WTC11 (cell line): Measurements from ENCODE around the gene BAZ2A. TPM values are rescaled to one million over a fixed set of nuclear protein-coding genes. Genes with fewer than 3 reads are reported as not detected.

Source experiments
- ATAC-seq: fragments of 200-7000 bp; cut with Tn5 transposase; 2 replicates; pipeline ENCODE4 v1.10.0; 2021; ENCODE audit warnings: mild to moderate bottlenecking, moderate library complexity
- CTCF ChIA-PET: fragments of 300-600 bp; sonication (Branson Sonifier 250); formaldehyde crosslinking; loops from one replicate; lab custom pipeline; 2021; ENCODE audit warnings: antibody characterized with exemption; lab: Charles Lee
- POLR2A ChIA-PET: fragments of 350-600 bp; sonication (Branson Sonifier 250); formaldehyde crosslinking; loops from one replicate; lab custom pipeline; 2021; ENCODE audit warnings: antibody characterized with exemption; lab: Charles Lee
- DNase-seq: peaks from one replicate; pipeline ENCODE4 v3.0.0; 2021; ENCODE audit warnings: low spot score
- H3K27ac Mint-ChIP-seq: 2 replicates; pipeline ENCODE4 v1.8.0; 2021; ENCODE audit warnings: mixed read lengths
- H3K27me3 Mint-ChIP-seq: 2 replicates; pipeline ENCODE4 v1.8.0; 2021; ENCODE audit warnings: low read depth, mild to moderate bottlenecking, moderate library complexity, mixed read lengths
- H3K36me3 Mint-ChIP-seq: 2 replicates; pipeline ENCODE4 v1.8.0; 2021; ENCODE audit warnings: mixed read lengths
- H3K4me1 Mint-ChIP-seq: 2 replicates; pipeline ENCODE4 v1.8.0; 2022; ENCODE audit warnings: mixed read lengths
- H3K4me3 Mint-ChIP-seq: 2 replicates; pipeline ENCODE4 v1.8.0; 2021; ENCODE audit warnings: mild to moderate bottlenecking, moderate library complexity, mixed read lengths
- H3K9me3 Mint-ChIP-seq: 2 replicates; pipeline ENCODE4 v1.8.0; 2021; ENCODE audit warnings: mixed read lengths
- CREM ChIP-seq: sonication (generic); formaldehyde crosslinking; IDR thresholded peaks from 2 replicates; pipeline ENCODE4 v1.8.1; 2022; ENCODE audit warnings: mild to moderate bottlenecking, missing genetic modification reagents, moderate library complexity
- ETV6 ChIP-seq: sonication (generic); formaldehyde crosslinking; IDR thresholded peaks from 2 replicates; pipeline ENCODE4 v1.8.1; 2022; ENCODE audit warnings: mild to moderate bottlenecking, missing genetic modification reagents
- FOXK1 ChIP-seq: sonication (generic); formaldehyde crosslinking; IDR thresholded peaks from 2 replicates; pipeline ENCODE4 v1.8.0; 2022; ENCODE audit warnings: mild to moderate bottlenecking, moderate library complexity, missing genetic modification reagents
- GABPB1 ChIP-seq: sonication (generic); formaldehyde crosslinking; IDR thresholded peaks from 2 replicates; pipeline ENCODE4 v1.8.1; 2023; ENCODE audit warnings: mild to moderate bottlenecking, missing genetic modification reagents
- KAT7 ChIP-seq: sonication (generic); formaldehyde crosslinking; IDR thresholded peaks from 2 replicates; pipeline ENCODE4 v1.8.1; 2023; ENCODE audit warnings: missing genetic modification reagents, mild to moderate bottlenecking, borderline replicate concordance
- MYBL2 ChIP-seq: sonication (generic); formaldehyde crosslinking; IDR thresholded peaks from 2 replicates; pipeline ENCODE4 v1.8.1; 2023; ENCODE audit warnings: mild to moderate bottlenecking, moderate library complexity, missing genetic modification reagents
- PRDM15 ChIP-seq: sonication (generic); formaldehyde crosslinking; IDR thresholded peaks from 2 replicates; pipeline ENCODE4 v1.8.0; 2022; ENCODE audit warnings: missing genetic modification reagents
- SOX15 ChIP-seq: fragments of 250-450 bp; sonication (Bioruptor Pico); IDR thresholded peaks from 2 replicates; pipeline ENCODE4 v1.9.0; 2021; ENCODE audit warnings: mild to moderate bottlenecking
- SP1 ChIP-seq: sonication (generic); formaldehyde crosslinking; conservative IDR thresholded peaks from 2 replicates; pipeline ENCODE4 v1.8.1; 2022; ENCODE audit warnings: missing genetic modification reagents
- USF1 ChIP-seq: sonication (generic); formaldehyde crosslinking; IDR thresholded peaks from 2 replicates; pipeline ENCODE4 v1.8.0; 2022; ENCODE audit warnings: mild to moderate bottlenecking, missing genetic modification reagents
- total RNA-seq: library from RNA; stranded (reverse); gene quantifications from 3 replicates; pipeline ENCODE4 v1.2.3, GENCODE V29; 2021
- TF ChIP-seq, protein P1 (sequence below): sonication (generic); formaldehyde crosslinking; IDR thresholded peaks from 2 replicates; pipeline ENCODE4 v1.8.0; 2023; ENCODE audit warnings: mild to moderate bottlenecking, missing genetic modification reagents
- TF ChIP-seq, protein P2 (sequence below): fragments of 200-600 bp; IDR thresholded peaks from 2 replicates; pipeline ENCODE4 v1.8.0; 2022; ENCODE audit warnings: antibody characterized with exemption
- TF ChIP-seq, protein P3 (sequence below): sonication (generic); formaldehyde crosslinking; IDR thresholded peaks from 2 replicates; pipeline ENCODE4 v1.8.1; 2022; ENCODE audit warnings: missing genetic modification reagents, borderline replicate concordance
- TF ChIP-seq, protein P4 (sequence below): sonication (generic); formaldehyde crosslinking; IDR thresholded peaks from 2 replicates; pipeline ENCODE4 v1.8.1; 2022; ENCODE audit warnings: mild to moderate bottlenecking, moderate library complexity, missing genetic modification reagents
- TF ChIP-seq, protein P5 (sequence below): sonication (generic); formaldehyde crosslinking; IDR thresholded peaks from 2 replicates; pipeline ENCODE4 v1.8.0; 2023; ENCODE audit warnings: missing genetic modification reagents, mild to moderate bottlenecking, borderline replicate concordance

Gene BAZ2A
- total RNA-seq, 1 experiment from 2014 or later = 114 TPM

DNA sequence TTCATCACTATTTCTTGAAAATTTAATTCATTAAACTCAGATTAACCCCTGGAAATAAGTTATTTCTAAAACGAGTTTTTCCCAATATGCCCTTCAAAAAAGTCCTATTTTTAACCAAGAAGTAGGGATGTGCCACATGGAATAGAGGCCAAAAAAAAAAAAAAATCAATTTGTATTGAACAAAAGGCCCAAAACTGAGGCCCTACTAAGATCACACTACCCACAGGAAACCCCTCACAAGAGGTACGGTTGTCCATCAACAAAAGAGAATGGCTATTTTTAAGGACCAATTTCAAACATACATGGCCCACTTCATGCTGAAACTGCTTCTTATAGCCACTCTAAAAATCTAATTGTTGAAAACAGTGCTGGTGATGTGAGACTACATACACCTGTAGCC, 7.5 kb upstream of the BAZ2A start:
- no peak for DNase-seq
- Mint-ChIP-seq H3K4me1 (peaks cover 36% of the 10 kb centered on the region), H3K9me3 (no peaks in the 10 kb centered on the region), H3K36me3 (peaks cover 44% of the 10 kb centered on the region), H3K27me3 (no peaks in the 10 kb centered on the region), H3K4me3 (no peak overlapping the region), H3K27ac (peak overlapping the region; percentile 99)
- no peak for ATAC-seq
- TF ChIP-seq, protein P1, sequence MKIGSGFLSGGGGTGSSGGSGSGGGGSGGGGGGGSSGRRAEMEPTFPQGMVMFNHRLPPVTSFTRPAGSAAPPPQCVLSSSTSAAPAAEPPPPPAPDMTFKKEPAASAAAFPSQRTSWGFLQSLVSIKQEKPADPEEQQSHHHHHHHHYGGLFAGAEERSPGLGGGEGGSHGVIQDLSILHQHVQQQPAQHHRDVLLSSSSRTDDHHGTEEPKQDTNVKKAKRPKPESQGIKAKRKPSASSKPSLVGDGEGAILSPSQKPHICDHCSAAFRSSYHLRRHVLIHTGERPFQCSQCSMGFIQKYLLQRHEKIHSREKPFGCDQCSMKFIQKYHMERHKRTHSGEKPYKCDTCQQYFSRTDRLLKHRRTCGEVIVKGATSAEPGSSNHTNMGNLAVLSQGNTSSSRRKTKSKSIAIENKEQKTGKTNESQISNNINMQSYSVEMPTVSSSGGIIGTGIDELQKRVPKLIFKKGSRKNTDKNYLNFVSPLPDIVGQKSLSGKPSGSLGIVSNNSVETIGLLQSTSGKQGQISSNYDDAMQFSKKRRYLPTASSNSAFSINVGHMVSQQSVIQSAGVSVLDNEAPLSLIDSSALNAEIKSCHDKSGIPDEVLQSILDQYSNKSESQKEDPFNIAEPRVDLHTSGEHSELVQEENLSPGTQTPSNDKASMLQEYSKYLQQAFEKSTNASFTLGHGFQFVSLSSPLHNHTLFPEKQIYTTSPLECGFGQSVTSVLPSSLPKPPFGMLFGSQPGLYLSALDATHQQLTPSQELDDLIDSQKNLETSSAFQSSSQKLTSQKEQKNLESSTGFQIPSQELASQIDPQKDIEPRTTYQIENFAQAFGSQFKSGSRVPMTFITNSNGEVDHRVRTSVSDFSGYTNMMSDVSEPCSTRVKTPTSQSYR (CRISPR knock-in tag) = no peak
- no peak for TF ChIP-seq ETV6 (CRISPR knock-in tag)
- ChIA-PET POLR2A (interaction anchor here (1.0 kb wide), 1 partner anchor 8 kb away, joined by 3 read pairs; no protein-coding TSS in a partner anchor), CTCF (interaction anchor here (5.3 kb wide), 1 partner anchor 15 kb away, joined by 84 read pairs; no protein-coding TSS in a partner anchor)

GRCh38 chr12:56636675-56637540, 6.8 kb upstream of the BAZ2A start:
- Mint-ChIP-seq H3K4me1 (peaks cover 42% of the 10 kb centered on the region), H3K27ac (peak overlapping the region; percentile 99), H3K9me3 (no peaks in the 10 kb centered on the region), H3K4me3 (peak overlapping the region; percentile 97), H3K27me3 (no peaks in the 10 kb centered on the region), H3K36me3 (peaks cover 37% of the 10 kb centered on the region)
- ATAC-seq (peak; percentile 70), DNase-seq (peak; percentile 99)
- ChIA-PET CTCF (interaction anchor here (0.6 to 5.3 kb wide), 84 partner anchors 9 to 822 kb away, joined by 3 to 84 read pairs (median 4); partner anchors contain the start of genes ATP5F1B, CNPY2, DNAJC14 and ESYT1), POLR2A (interaction anchor here (0.5 to 1.3 kb wide), 19 partner anchors 9 to 509 kb away, joined by 3 to 14 read pairs (median 3); partner anchors contain the start of genes ATP5F1B, ESYT1, GLS2 and LRP1)
- TF ChIP-seq ETV6 (CRISPR knock-in tag) = 0 out of 2 replicates have a peak, but pooled peaks have one; percentile 32
- peak; percentile 83 for TF ChIP-seq CREM
- TF ChIP-seq, protein P2, sequence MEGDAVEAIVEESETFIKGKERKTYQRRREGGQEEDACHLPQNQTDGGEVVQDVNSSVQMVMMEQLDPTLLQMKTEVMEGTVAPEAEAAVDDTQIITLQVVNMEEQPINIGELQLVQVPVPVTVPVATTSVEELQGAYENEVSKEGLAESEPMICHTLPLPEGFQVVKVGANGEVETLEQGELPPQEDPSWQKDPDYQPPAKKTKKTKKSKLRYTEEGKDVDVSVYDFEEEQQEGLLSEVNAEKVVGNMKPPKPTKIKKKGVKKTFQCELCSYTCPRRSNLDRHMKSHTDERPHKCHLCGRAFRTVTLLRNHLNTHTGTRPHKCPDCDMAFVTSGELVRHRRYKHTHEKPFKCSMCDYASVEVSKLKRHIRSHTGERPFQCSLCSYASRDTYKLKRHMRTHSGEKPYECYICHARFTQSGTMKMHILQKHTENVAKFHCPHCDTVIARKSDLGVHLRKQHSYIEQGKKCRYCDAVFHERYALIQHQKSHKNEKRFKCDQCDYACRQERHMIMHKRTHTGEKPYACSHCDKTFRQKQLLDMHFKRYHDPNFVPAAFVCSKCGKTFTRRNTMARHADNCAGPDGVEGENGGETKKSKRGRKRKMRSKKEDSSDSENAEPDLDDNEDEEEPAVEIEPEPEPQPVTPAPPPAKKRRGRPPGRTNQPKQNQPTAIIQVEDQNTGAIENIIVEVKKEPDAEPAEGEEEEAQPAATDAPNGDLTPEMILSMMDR = peak; percentile 41; the same call in 1 of the 2 replicates
- TF ChIP-seq USF1 (CRISPR knock-in tag) = no peak
- no peak for TF ChIP-seq SOX15 (CRISPR knock-in tag)
- TF ChIP-seq, protein P3, sequence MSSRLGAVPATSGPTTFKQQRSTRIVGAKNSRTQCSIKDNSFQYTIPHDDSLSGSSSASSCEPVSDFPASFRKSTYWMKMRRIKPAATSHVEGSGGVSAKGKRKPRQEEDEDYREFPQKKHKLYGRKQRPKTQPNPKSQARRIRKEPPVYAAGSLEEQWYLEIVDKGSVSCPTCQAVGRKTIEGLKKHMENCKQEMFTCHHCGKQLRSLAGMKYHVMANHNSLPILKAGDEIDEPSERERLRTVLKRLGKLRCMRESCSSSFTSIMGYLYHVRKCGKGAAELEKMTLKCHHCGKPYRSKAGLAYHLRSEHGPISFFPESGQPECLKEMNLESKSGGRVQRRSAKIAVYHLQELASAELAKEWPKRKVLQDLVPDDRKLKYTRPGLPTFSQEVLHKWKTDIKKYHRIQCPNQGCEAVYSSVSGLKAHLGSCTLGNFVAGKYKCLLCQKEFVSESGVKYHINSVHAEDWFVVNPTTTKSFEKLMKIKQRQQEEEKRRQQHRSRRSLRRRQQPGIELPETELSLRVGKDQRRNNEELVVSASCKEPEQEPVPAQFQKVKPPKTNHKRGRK (CRISPR knock-in tag) = no peak
- peak; percentile 76 for TF ChIP-seq SP1
- no peak for TF ChIP-seq GABPB1
- no peak for TF ChIP-seq MYBL2 (CRISPR knock-in tag)
- TF ChIP-seq, protein P4, sequence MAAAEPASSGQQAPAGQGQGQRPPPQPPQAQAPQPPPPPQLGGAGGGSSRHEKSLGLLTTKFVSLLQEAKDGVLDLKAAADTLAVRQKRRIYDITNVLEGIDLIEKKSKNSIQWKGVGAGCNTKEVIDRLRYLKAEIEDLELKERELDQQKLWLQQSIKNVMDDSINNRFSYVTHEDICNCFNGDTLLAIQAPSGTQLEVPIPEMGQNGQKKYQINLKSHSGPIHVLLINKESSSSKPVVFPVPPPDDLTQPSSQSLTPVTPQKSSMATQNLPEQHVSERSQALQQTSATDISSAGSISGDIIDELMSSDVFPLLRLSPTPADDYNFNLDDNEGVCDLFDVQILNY (CRISPR knock-in tag) = no peak; the same call in 1 of the 2 replicates
- no peak for TF ChIP-seq KAT7 (CRISPR knock-in tag)
- TF ChIP-seq FOXK1 = peak; percentile 50; the same call in 1 of the 2 replicates
- TF ChIP-seq PRDM15 (CRISPR knock-in tag) = no peak
- TF ChIP-seq, protein P5, sequence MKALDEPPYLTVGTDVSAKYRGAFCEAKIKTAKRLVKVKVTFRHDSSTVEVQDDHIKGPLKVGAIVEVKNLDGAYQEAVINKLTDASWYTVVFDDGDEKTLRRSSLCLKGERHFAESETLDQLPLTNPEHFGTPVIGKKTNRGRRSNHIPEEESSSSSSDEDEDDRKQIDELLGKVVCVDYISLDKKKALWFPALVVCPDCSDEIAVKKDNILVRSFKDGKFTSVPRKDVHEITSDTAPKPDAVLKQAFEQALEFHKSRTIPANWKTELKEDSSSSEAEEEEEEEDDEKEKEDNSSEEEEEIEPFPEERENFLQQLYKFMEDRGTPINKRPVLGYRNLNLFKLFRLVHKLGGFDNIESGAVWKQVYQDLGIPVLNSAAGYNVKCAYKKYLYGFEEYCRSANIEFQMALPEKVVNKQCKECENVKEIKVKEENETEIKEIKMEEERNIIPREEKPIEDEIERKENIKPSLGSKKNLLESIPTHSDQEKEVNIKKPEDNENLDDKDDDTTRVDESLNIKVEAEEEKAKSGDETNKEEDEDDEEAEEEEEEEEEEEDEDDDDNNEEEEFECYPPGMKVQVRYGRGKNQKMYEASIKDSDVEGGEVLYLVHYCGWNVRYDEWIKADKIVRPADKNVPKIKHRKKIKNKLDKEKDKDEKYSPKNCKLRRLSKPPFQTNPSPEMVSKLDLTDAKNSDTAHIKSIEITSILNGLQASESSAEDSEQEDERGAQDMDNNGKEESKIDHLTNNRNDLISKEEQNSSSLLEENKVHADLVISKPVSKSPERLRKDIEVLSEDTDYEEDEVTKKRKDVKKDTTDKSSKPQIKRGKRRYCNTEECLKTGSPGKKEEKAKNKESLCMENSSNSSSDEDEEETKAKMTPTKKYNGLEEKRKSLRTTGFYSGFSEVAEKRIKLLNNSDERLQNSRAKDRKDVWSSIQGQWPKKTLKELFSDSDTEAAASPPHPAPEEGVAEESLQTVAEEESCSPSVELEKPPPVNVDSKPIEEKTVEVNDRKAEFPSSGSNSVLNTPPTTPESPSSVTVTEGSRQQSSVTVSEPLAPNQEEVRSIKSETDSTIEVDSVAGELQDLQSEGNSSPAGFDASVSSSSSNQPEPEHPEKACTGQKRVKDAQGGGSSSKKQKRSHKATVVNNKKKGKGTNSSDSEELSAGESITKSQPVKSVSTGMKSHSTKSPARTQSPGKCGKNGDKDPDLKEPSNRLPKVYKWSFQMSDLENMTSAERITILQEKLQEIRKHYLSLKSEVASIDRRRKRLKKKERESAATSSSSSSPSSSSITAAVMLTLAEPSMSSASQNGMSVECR = no peak
